H1 (cell line): ENCODE data around the gene ZNF614. TPM values are rescaled to one million over a fixed set of nuclear protein-coding genes. Genes with fewer than 3 reads are reported as not detected.

Source experiments
- CTCF ChIA-PET: fragments of 300-600 bp; sonication (Branson Sonifier 250); formaldehyde crosslinking; loops from one replicate; lab custom pipeline; 2021; ENCODE audit not compliant: partially characterized antibody; lab: Charles Lee
- POLR2A ChIA-PET: fragments of 300-600 bp; sonication (Branson Sonifier 250); formaldehyde crosslinking; loops from one replicate; lab custom pipeline; 2021; ENCODE audit warnings: inconsistent platforms; ENCODE audit not compliant: partially characterized antibody; lab: Charles Lee
- DNase-seq, 2 experiments: peaks; one replicate each; pipeline versions ENCODE4 v3.0.0 to v3.0.0-alpha.2; 2010 to 2022; ENCODE audit warnings: low spot score in 2 of 2, low read depth in 1 of 2, mixed read lengths in 1 of 2
- FAIRE-seq: peaks from 2 replicates; lab custom pipeline; 2011; peaks lifted over from hg19 to GRCh38; lab: Jason Lieb, UNC
- H2AFZ ChIP-seq: 2 replicates; pipeline ENCODE4 v1.8.1; 2012; ENCODE audit warnings: low read length, inconsistent platforms
- H2AK5ac ChIP-seq: 2 replicates; pipeline ENCODE4 v1.6.1; 2013; ENCODE audit warnings: low read depth, low read length
- H2BK120ac ChIP-seq: replicated peaks from 2 replicates; pipeline ENCODE3; 2013; ENCODE audit warnings: low read depth, low read length, inconsistent platforms
- H2BK12ac ChIP-seq: 2 replicates; pipeline ENCODE4 v1.6.1; 2013; ENCODE audit warnings: low read depth, low read length
- H2BK15ac ChIP-seq: 2 replicates; pipeline ENCODE4 v1.6.1; 2013; ENCODE audit warnings: low read length
- H2BK20ac ChIP-seq: 2 replicates; pipeline ENCODE4 v1.6.1; 2013; ENCODE audit warnings: low read length
- H2BK5ac ChIP-seq: 2 replicates; pipeline ENCODE4 v1.6.1; 2013; ENCODE audit warnings: low read depth, low read length
- H3K14ac ChIP-seq: 2 replicates; pipeline ENCODE4 v1.6.1; 2013; ENCODE audit warnings: inconsistent platforms; ENCODE audit not compliant: insufficient read length
- H3K18ac ChIP-seq: 2 replicates; pipeline ENCODE4 v1.6.1; 2013; ENCODE audit warnings: low read length; ENCODE audit errors: extremely low read depth
- H3K23ac ChIP-seq: 2 replicates; pipeline ENCODE4 v1.6.1; 2013; ENCODE audit warnings: inconsistent platforms; ENCODE audit not compliant: insufficient read length
- H3K23me2 ChIP-seq: 2 replicates; pipeline ENCODE4 v1.6.1; 2013; ENCODE audit warnings: low read depth, low read length
- H3K27ac ChIP-seq: 2 replicates; pipeline ENCODE4 v1.6.1; 2011; ENCODE audit warnings: low read depth, low read length, inconsistent platforms
- H3K27me3 ChIP-seq, 4 experiments: replicated peaks in 1 of 4; 1 replicate in 1 of 4; 2 replicates in 3 of 4; pipeline versions ENCODE4 v1.6.1 to v1.8.1; 2011 to 2013; ENCODE audit warnings: low read length in 3 of 4, mild to moderate bottlenecking in 3 of 4, inconsistent platforms in 2 of 4, mixed read lengths in 2 of 4, moderate library complexity in 1 of 4; ENCODE audit not compliant: control insufficient read depth in 3 of 4, insufficient read depth in 3 of 4; ENCODE audit errors: extremely low read depth in 1 of 4
- H3K36me3 ChIP-seq, 4 experiments: 2 replicates each; pipeline versions ENCODE4 v1.6.1 to v1.8.1; 2011 to 2013; ENCODE audit warnings: mild to moderate bottlenecking in 4 of 4, low read length in 3 of 4, moderate library complexity in 2 of 4, control low read depth in 1 of 4, inconsistent platforms in 1 of 4; ENCODE audit not compliant: insufficient read depth in 4 of 4, control insufficient read depth in 2 of 4
- H3K4ac ChIP-seq: replicated peaks from 2 replicates; pipeline ENCODE3; 2013; ENCODE audit warnings: low read length, low read depth, mixed read lengths, inconsistent platforms; ENCODE audit not compliant: insufficient read length
- H3K4me1 ChIP-seq, 4 experiments: replicated peaks in 1 of 4; 1 replicate in 1 of 4; 2 replicates in 3 of 4; pipeline versions ENCODE4 v1.6.1 to v1.8.1; 2011 to 2013; ENCODE audit warnings: low read length in 3 of 4, inconsistent platforms in 2 of 4, mixed read lengths in 1 of 4; ENCODE audit not compliant: insufficient read depth in 4 of 4, control insufficient read depth in 3 of 4
- H3K4me2 ChIP-seq, 2 experiments: 2 replicates each; pipeline versions ENCODE4 v1.6.1 to v1.8.1; 2011 to 2013; ENCODE audit warnings: low read depth in 2 of 2, low read length in 2 of 2, control low read depth in 1 of 2, inconsistent platforms in 1 of 2, mild to moderate bottlenecking in 1 of 2; ENCODE audit not compliant: insufficient read depth in 1 of 2
- H3K4me3 ChIP-seq, 4 experiments: fragments of 200-600, 300-600 bp in 1 of 4; sonication (generic), shearing (Covaris generic), sonication (Bioruptor Twin) in 1 of 4; 2 replicates each; pipeline versions ENCODE4 v1.5.1 to v1.8.1; 2011 to 2016; ENCODE audit warnings: low read length in 4 of 4, low read depth in 3 of 4, control low read depth in 2 of 4, inconsistent platforms in 2 of 4, mild to moderate bottlenecking in 2 of 4, mixed read lengths in 1 of 4, moderate library complexity in 1 of 4; ENCODE audit not compliant: insufficient read depth in 2 of 4; ENCODE audit errors: extremely low read depth in 1 of 4
- H3K56ac ChIP-seq: replicated peaks from 2 replicates; pipeline ENCODE3; 2013; ENCODE audit warnings: low read depth, mild to moderate bottlenecking, mixed read lengths, low read length, inconsistent platforms; ENCODE audit not compliant: insufficient read length
- H3K79me1 ChIP-seq: 2 replicates; pipeline ENCODE4 v1.6.1; 2013; ENCODE audit warnings: low read depth, low read length, control low read depth
- H3K79me2 ChIP-seq, 2 experiments: 2 replicates each; pipeline versions ENCODE4 v1.6.1 to v1.8.1; 2012 to 2013; ENCODE audit warnings: low read length in 2 of 2, mild to moderate bottlenecking in 2 of 2, inconsistent platforms in 1 of 2; ENCODE audit not compliant: insufficient read depth in 2 of 2, control insufficient read depth in 1 of 2
- H3K9ac ChIP-seq, 4 experiments: replicated peaks in 1 of 4; 1 replicate in 1 of 4; 2 replicates in 3 of 4; pipeline versions ENCODE4 v1.6.1 to v1.8.1; 2011 to 2013; ENCODE audit warnings: low read depth in 3 of 4, low read length in 3 of 4, control low read depth in 2 of 4, mild to moderate bottlenecking in 2 of 4, moderate library complexity in 2 of 4, inconsistent platforms in 1 of 4; ENCODE audit errors: extremely low read depth in 1 of 4
- H3K9me3 ChIP-seq, 2 experiments: 2 replicates each; pipeline versions ENCODE4 v1.6.1 to v1.8.1; 2012 to 2013; ENCODE audit warnings: mild to moderate bottlenecking in 2 of 2, moderate library complexity in 2 of 2, control low read depth in 1 of 2, inconsistent platforms in 1 of 2, low read depth in 1 of 2, low read length in 1 of 2, mixed read lengths in 1 of 2; ENCODE audit not compliant: insufficient read depth in 2 of 2
- H4K20me1 ChIP-seq, 2 experiments: replicated peaks in 1 of 2; 2 replicates each; pipeline versions ENCODE3 to v1.8.1; 2011 to 2013; ENCODE audit warnings: inconsistent platforms in 2 of 2, low read length in 2 of 2, mild to moderate bottlenecking in 1 of 2; ENCODE audit not compliant: insufficient read depth in 2 of 2, control insufficient read depth in 1 of 2
- H4K5ac ChIP-seq: 2 replicates; pipeline ENCODE4 v1.6.1; 2013; ENCODE audit warnings: low read length, low read depth, mixed read lengths, inconsistent platforms; ENCODE audit not compliant: insufficient read length
- H4K8ac ChIP-seq: 2 replicates; pipeline ENCODE4 v1.8.0; 2013; ENCODE audit warnings: mild to moderate bottlenecking, moderate library complexity, low read length, inconsistent platforms; ENCODE audit not compliant: insufficient read depth; ENCODE audit errors: extremely low read depth
- H4K91ac ChIP-seq: replicated peaks from 2 replicates; pipeline ENCODE3; 2013; ENCODE audit warnings: low read length, mixed read lengths, inconsistent platforms; ENCODE audit not compliant: insufficient read length
- BCL11A ChIP-seq, 2 experiments: IDR thresholded peaks; one replicate each; pipeline ENCODE4 v1.6.1; 2011; ENCODE audit warnings: low read depth in 2 of 2, low read length in 2 of 2, mild to moderate bottlenecking in 2 of 2
- CEBPB ChIP-seq: IDR thresholded peaks from 2 replicates; pipeline ENCODE4 v1.6.1; 2012; ENCODE audit warnings: low read depth, low read length
- CHD1 ChIP-seq: IDR thresholded peaks from 2 replicates; pipeline ENCODE4 v1.6.1; 2012; ENCODE audit warnings: low read depth, low read length, improper control_type of control experiment
- HDAC2 ChIP-seq, 2 experiments: fragments of 300-600 bp in 1 of 2; sonication (generic) in 1 of 2; IDR thresholded peaks; 2 replicates each; pipeline ENCODE4 v1.6.1; 2011 to 2012; ENCODE audit warnings: low read depth in 2 of 2, low read length in 2 of 2, mild to moderate bottlenecking in 2 of 2, moderate library complexity in 2 of 2, borderline replicate concordance in 1 of 2, inconsistent platforms in 1 of 2
- PHF8 ChIP-seq: fragments of 200-600 bp; sonication (generic); conservative IDR thresholded peaks from 2 replicates; pipeline ENCODE4 v1.7.1; 2012; ENCODE audit warnings: low read depth, mild to moderate bottlenecking, inconsistent platforms, low read length, moderate library complexity
- POU5F1 ChIP-seq: IDR thresholded peaks from 2 replicates; pipeline ENCODE4 v1.6.1; 2011; ENCODE audit warnings: low read depth, mild to moderate bottlenecking, low read length, moderate library complexity
- RAD21 ChIP-seq, 2 experiments: IDR thresholded peaks in 1 of 2; conservative IDR thresholded peaks in 1 of 2; 2 replicates each; pipeline ENCODE4 v1.6.1; 2011; ENCODE audit warnings: low read depth in 2 of 2, low read length in 2 of 2, improper control_type of control experiment in 1 of 2, inconsistent platforms in 1 of 2, mild to moderate bottlenecking in 1 of 2, moderate library complexity in 1 of 2
- SP1 ChIP-seq: IDR thresholded peaks from 2 replicates; pipeline ENCODE4 v1.6.1; 2011; ENCODE audit warnings: low read depth, low read length
- YY1 ChIP-seq: IDR thresholded peaks from 2 replicates; pipeline ENCODE4 v1.6.1; 2011; ENCODE audit warnings: low read depth, mild to moderate bottlenecking, low read length
- WGBS, 2 experiments: shearing (Covaris generic) in 1 of 2; methylation state at CpG; one replicate each; pipeline versions ENCODE4 v1.1.6 to v1.1.7; 2013 to 2015; ENCODE audit warnings: low lambda C conversion rate in 2 of 2, mixed read lengths in 2 of 2, inconsistent platforms in 1 of 2, low coverage in 1 of 2, missing lambda C conversion rate in 1 of 2; ENCODE audit not compliant: insufficient replicate concordance in 2 of 2, insufficient coverage in 1 of 2, insufficient read length in 1 of 2; ENCODE audit errors: extremely low coverage in 1 of 2, missing lambda C conversion rate in 1 of 2; 5-methylcytosine and 5-hydroxymethylcytosine counted together
- polyA plus RNA-seq, 7 experiments: library from polyadenylated mRNA; depleted of rRNA in 3 of 7; stranded (reverse) in 5 of 7; unstranded in 2 of 7; fragments of >200 nt in 5 of 7; fragments of 200-250 nt in 2 of 7; gene quantifications; 1 replicate in 5 of 7; 2 replicates in 1 of 7; 4 replicates in 1 of 7; pipeline versions ENCODE4 v1.2.1 to v1.2.3, GENCODE V29; 2011 to 2013; ENCODE audit warnings: missing spikeins in 2 of 7, mixed read lengths in 2 of 7
- total RNA-seq: library from RNA; stranded (reverse); fragmentation: NEBNext Ultra II Directional; extraction: Animal tissue kit (Norgen Biotek cat#: 25700); gene quantifications from 2 replicates; pipeline ENCODE4 v1.2.1, GENCODE V29; 2021
- TF ChIP-seq, protein P1 (sequence below): IDR thresholded peaks from 2 replicates; pipeline ENCODE4 v1.6.1; 2012; ENCODE audit warnings: low read length, inconsistent platforms

ZNF614 gene
- total and polyA plus RNA-seq, 2 of the 8 experiments (the other 6 are each of a cell fraction or from before 2014, with no cell fraction given) = 4.7 to 18.7 TPM

DNA sequence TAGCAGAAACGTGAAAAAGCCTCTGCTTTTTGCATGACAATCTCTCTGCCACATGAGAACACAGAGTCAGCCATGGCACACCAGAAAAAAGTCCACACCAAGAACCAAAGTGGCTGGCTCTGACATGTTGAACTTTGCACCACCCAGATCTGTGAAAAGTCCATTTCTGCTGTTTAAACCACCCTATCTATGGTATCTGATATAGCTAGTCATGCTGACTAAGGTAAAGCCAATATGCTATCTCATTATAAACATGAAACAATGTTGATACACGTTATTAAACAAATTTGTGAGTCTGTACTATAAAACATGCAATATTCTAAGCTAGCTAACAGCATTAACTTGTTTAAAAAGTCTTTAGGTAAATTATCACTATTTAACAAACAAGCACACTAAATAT lies 41.5 kb upstream of the ZNF614 start:
- H3K4ac ChIP-seq = no peak overlapping the region
- no peak overlapping the region for H2BK5ac ChIP-seq
- H3K23ac ChIP-seq = no peak overlapping the region
- H3K27me3 ChIP-seq = no peaks in the 10 kb centered on the region
- no peak overlapping the region for H2AFZ ChIP-seq
- no peaks in the 10 kb centered on the region for H3K79me2 ChIP-seq
- no peaks in the 10 kb centered on the region; the same call in 1 of the 2 replicates for H3K79me1 ChIP-seq
- H3K18ac ChIP-seq = no peak overlapping the region
- no peak for TF ChIP-seq CHD1
- no peak for TF ChIP-seq RAD21 (IDR thresholded peaks at IDR 0.05 in 1 of 2, conservative IDR thresholded peaks at IDR 0.05 in 1 of 2; ENCODE audit: low read depth in 2 of 2, low read length in 2 of 2)
- no peak for TF ChIP-seq POU5F1
- no peak for TF ChIP-seq BCL11A (IDR thresholded peaks at IDR 0.05; ENCODE audit: low read depth in 2 of 2, low read length in 2 of 2)
- TF ChIP-seq PHF8 = no peak
- TF ChIP-seq CEBPB = no peak
- TF ChIP-seq, protein P1, sequence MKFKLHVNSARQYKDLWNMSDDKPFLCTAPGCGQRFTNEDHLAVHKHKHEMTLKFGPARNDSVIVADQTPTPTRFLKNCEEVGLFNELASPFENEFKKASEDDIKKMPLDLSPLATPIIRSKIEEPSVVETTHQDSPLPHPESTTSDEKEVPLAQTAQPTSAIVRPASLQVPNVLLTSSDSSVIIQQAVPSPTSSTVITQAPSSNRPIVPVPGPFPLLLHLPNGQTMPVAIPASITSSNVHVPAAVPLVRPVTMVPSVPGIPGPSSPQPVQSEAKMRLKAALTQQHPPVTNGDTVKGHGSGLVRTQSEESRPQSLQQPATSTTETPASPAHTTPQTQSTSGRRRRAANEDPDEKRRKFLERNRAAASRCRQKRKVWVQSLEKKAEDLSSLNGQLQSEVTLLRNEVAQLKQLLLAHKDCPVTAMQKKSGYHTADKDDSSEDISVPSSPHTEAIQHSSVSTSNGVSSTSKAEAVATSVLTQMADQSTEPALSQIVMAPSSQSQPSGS = no peak
- TF ChIP-seq HDAC2 (IDR thresholded peaks at IDR 0.05; ENCODE audit: borderline replicate concordance in 1 of 2, low read depth in 2 of 2, low read length in 2 of 2) = no peak
- no peak for TF ChIP-seq YY1
- TF ChIP-seq SP1 = no peak
- no peak overlapping the region for H3K4me3 ChIP-seq
- H2BK20ac ChIP-seq = no peak overlapping the region
- ChIA-PET CTCF (no interaction called here), POLR2A (interaction anchor here (2.0 kb wide), 1 partner anchor 21 kb away, joined by 4 read pairs; the partner anchor contains the start of gene ZNF432)
- FAIRE-seq = no peak
- peaks cover 51 to 59% of the 10 kb centered on the region in 2 experiments for H3K9me3 ChIP-seq
- H2AK5ac ChIP-seq = no peak overlapping the region
- H4K20me1 ChIP-seq = no peaks in the 10 kb centered on the region
- no peak overlapping the region for H3K56ac ChIP-seq
- no peak overlapping the region for H4K91ac ChIP-seq
- no peak overlapping the region for H2BK15ac ChIP-seq
- H3K4me2 ChIP-seq = no peak overlapping the region
- no peak for DNase-seq
- WGBS, 2 experiments = 87% methylated on average over 2 of the region's 2 CpGs; no CpG with 5 or more reads in 1 of the 2 experiments
- H4K5ac ChIP-seq = no peak overlapping the region
- H3K4me1 ChIP-seq = no peaks in the 10 kb centered on the region
- no peaks in the 10 kb centered on the region for H3K23me2 ChIP-seq
- no peak overlapping the region for H4K8ac ChIP-seq
- H2BK12ac ChIP-seq = no peak overlapping the region
- peaks cover 0 to 67% (median 35%) of the 10 kb centered on the region in 4 experiments; a peak in 7 of 8 replicates for H3K36me3 ChIP-seq
- no peak overlapping the region for H3K27ac ChIP-seq
- no peak overlapping the region for H2BK120ac ChIP-seq
- no peak overlapping the region for H3K14ac ChIP-seq
- no peak overlapping the region for H3K9ac ChIP-seq
